H9 (cell line): Measurements from ENCODE around the gene RNPEPL1. TPM values are rescaled to one million over a fixed set of nuclear protein-coding genes. Genes with fewer than 3 reads are reported as not detected.

Experiments
- DNase-seq: peaks from one replicate; pipeline ENCODE4 v3.0.0-alpha.2; 2017
- H2AFZ ChIP-seq: one replicate; pipeline ENCODE4 v1.6.1; 2013; ENCODE audit warnings: mild to moderate bottlenecking, low read length, control low read depth, moderate library complexity
- H2AK5ac ChIP-seq: 2 replicates; pipeline ENCODE4 v1.6.1; 2013; ENCODE audit warnings: low read length, control low read depth, mixed read lengths; ENCODE audit not compliant: insufficient read length
- H2BK120ac ChIP-seq: one replicate; pipeline ENCODE4 v1.6.1; 2013; ENCODE audit warnings: low read depth, mild to moderate bottlenecking, low read length, control low read depth, inconsistent platforms; ENCODE audit not compliant: poor library complexity, severe bottlenecking
- H2BK12ac ChIP-seq: 2 replicates; pipeline ENCODE4 v1.6.1; 2013; ENCODE audit warnings: low read length, control low read depth, mixed read lengths, low read depth; ENCODE audit not compliant: insufficient read length
- H2BK15ac ChIP-seq: 2 replicates; pipeline ENCODE4 v1.6.1; 2013; ENCODE audit warnings: low read depth, low read length, control low read depth
- H2BK20ac ChIP-seq: one replicate; pipeline ENCODE4 v1.6.1; 2013; ENCODE audit warnings: low read depth, mild to moderate bottlenecking, low read length, control low read depth, inconsistent platforms; ENCODE audit not compliant: poor library complexity, severe bottlenecking
- H2BK5ac ChIP-seq: 2 replicates; pipeline ENCODE4 v1.6.1; 2013; ENCODE audit warnings: low read length, control low read depth, mixed read lengths; ENCODE audit not compliant: insufficient read length
- H3K14ac ChIP-seq: 2 replicates; pipeline ENCODE4 v1.6.1; 2013; ENCODE audit warnings: low read length, control low read depth; ENCODE audit not compliant: insufficient read depth
- H3K18ac ChIP-seq: 2 replicates; pipeline ENCODE4 v1.6.1; 2013; ENCODE audit warnings: low read depth, mild to moderate bottlenecking, mixed read lengths, low read length, control low read depth; ENCODE audit not compliant: insufficient read length
- H3K23ac ChIP-seq: 2 replicates; pipeline ENCODE4 v1.6.1; 2013; ENCODE audit warnings: low read length, control low read depth, mixed read lengths, low read depth; ENCODE audit not compliant: insufficient read length
- H3K23me2 ChIP-seq: 2 replicates; pipeline ENCODE4 v1.6.1; 2013; ENCODE audit warnings: low read depth, mild to moderate bottlenecking, mixed read lengths, low read length, control low read depth; ENCODE audit not compliant: insufficient read length, poor library complexity, severe bottlenecking
- H3K27ac ChIP-seq: 2 replicates; pipeline ENCODE4 v1.5.1; 2013; ENCODE audit warnings: low read length, control low read depth, mixed read lengths, low read depth; ENCODE audit not compliant: insufficient read length
- H3K27me3 ChIP-seq: 2 replicates; pipeline ENCODE4 v1.6.1; 2013; ENCODE audit warnings: low read length, control low read depth, inconsistent platforms; ENCODE audit not compliant: insufficient read depth
- H3K4ac ChIP-seq: 2 replicates; pipeline ENCODE4 v1.6.1; 2013; ENCODE audit warnings: low read depth, mild to moderate bottlenecking, control low read depth, inconsistent platforms, low read length, moderate library complexity
- H3K4me1 ChIP-seq: 2 replicates; pipeline ENCODE4 v1.6.1; 2013; ENCODE audit warnings: low read length, control low read depth, inconsistent platforms; ENCODE audit not compliant: insufficient read depth
- H3K4me2 ChIP-seq: 2 replicates; pipeline ENCODE4 v1.6.1; 2013; ENCODE audit warnings: low read length, control low read depth, mixed read lengths; ENCODE audit not compliant: insufficient read length, insufficient read depth
- H3K56ac ChIP-seq: 2 replicates; pipeline ENCODE4 v1.6.1; 2013; ENCODE audit warnings: low read depth, mild to moderate bottlenecking, mixed read lengths, low read length, control low read depth; ENCODE audit not compliant: insufficient read length
- H3K79me1 ChIP-seq: 2 replicates; pipeline ENCODE4 v1.6.1; 2013; ENCODE audit warnings: low read depth, mild to moderate bottlenecking, moderate library complexity, low read length, control low read depth, inconsistent platforms; ENCODE audit not compliant: insufficient read depth, poor library complexity, severe bottlenecking
- H3K79me2 ChIP-seq: 2 replicates; pipeline ENCODE4 v1.6.1; 2013; ENCODE audit warnings: low read length, control low read depth, inconsistent platforms; ENCODE audit not compliant: insufficient read depth
- H3K9ac ChIP-seq: 2 replicates; pipeline ENCODE4 v1.6.1; 2013; ENCODE audit warnings: low read length, control low read depth, mixed read lengths; ENCODE audit not compliant: insufficient read length; ENCODE audit errors: extremely low read depth
- H3K9me3 ChIP-seq: one replicate; pipeline ENCODE4 v1.6.1; 2013; ENCODE audit warnings: low read depth, low read length, inconsistent platforms; ENCODE audit not compliant: control insufficient read depth
- H3T11ph ChIP-seq: one replicate; pipeline ENCODE4 v1.6.1; 2013; ENCODE audit warnings: mild to moderate bottlenecking, low read length, control low read depth, inconsistent platforms
- H4K20me1 ChIP-seq: one replicate; pipeline ENCODE4 v1.6.1; 2013; ENCODE audit not compliant: control insufficient read depth, insufficient read length, insufficient read depth
- H4K5ac ChIP-seq: 2 replicates; pipeline ENCODE4 v1.6.1; 2013; ENCODE audit warnings: low read depth, mild to moderate bottlenecking, mixed read lengths, low read length, control low read depth; ENCODE audit not compliant: insufficient read length
- H4K8ac ChIP-seq: replicated peaks from 2 replicates; pipeline ENCODE4 v1.6.1; 2013; ENCODE audit warnings: low read length, control low read depth, mixed read lengths, low read depth; ENCODE audit not compliant: insufficient read length
- H4K91ac ChIP-seq: 2 replicates; pipeline ENCODE4 v1.6.1; 2013; ENCODE audit warnings: low read depth, mild to moderate bottlenecking, moderate library complexity, mixed read lengths, low read length, control low read depth; ENCODE audit not compliant: insufficient read length
- H3K27ac Mint-ChIP-seq, 3 experiments: 2 replicates in 2 of 3; 3 replicates in 1 of 3; pipeline ENCODE4 v1.8.0; 2020 to 2021; ENCODE audit warnings: mixed read lengths in 3 of 3, mild to moderate bottlenecking in 1 of 3, moderate library complexity in 1 of 3
- H3K27me3 Mint-ChIP-seq: 2 replicates; pipeline ENCODE4 v1.8.0; 2021; ENCODE audit warnings: low read depth, mild to moderate bottlenecking, moderate library complexity, mixed read lengths
- H3K36me3 Mint-ChIP-seq, 3 experiments: 2 replicates in 2 of 3; 3 replicates in 1 of 3; pipeline ENCODE4 v1.8.0; 2020 to 2021; ENCODE audit warnings: low read depth in 3 of 3, mixed read lengths in 3 of 3; ENCODE audit not compliant: insufficient read depth in 1 of 3
- H3K4me1 Mint-ChIP-seq, 2 experiments: 2 replicates each; pipeline ENCODE4 v1.8.0; 2020; ENCODE audit warnings: mixed read lengths in 2 of 2
- H3K4me3 Mint-ChIP-seq, 2 experiments: 2 replicates in 1 of 2; 3 replicates in 1 of 2; pipeline ENCODE4 v1.8.0; 2020 to 2021; ENCODE audit warnings: mild to moderate bottlenecking in 2 of 2, mixed read lengths in 2 of 2, moderate library complexity in 1 of 2
- H3K9me3 Mint-ChIP-seq, 2 experiments: 2 replicates in 1 of 2; 3 replicates in 1 of 2; pipeline ENCODE4 v1.8.0; 2020; ENCODE audit warnings: mild to moderate bottlenecking in 2 of 2, mixed read lengths in 2 of 2, moderate library complexity in 1 of 2
- CTCF ChIP-seq: fragments of 200-600 bp; sonication (generic); conservative IDR thresholded peaks from 3 replicates; pipeline ENCODE4 v1.8.0; 2021; ENCODE audit warnings: antibody characterized with exemption, mild to moderate bottlenecking
- WGBS: extraction: QIAGEN DNeasy Blood & Tissue Kit; methylation state at CpG from one replicate; pipeline ENCODE4 v1.1.7; 2013; ENCODE audit warnings: missing lambda C conversion rate, low lambda C conversion rate, mixed read lengths; ENCODE audit not compliant: insufficient read length; ENCODE audit errors: extremely low coverage; 5-methylcytosine and 5-hydroxymethylcytosine counted together
- total RNA-seq: library from RNA; stranded (reverse); gene quantifications from 2 replicates; pipeline ENCODE4 v1.2.1, GENCODE V29; 2021

Gene RNPEPL1
- total RNA-seq, 1 experiment from 2014 or later, result 22.5 TPM

- Histone ChIP-seq H3K79me2 (no peaks in the 10 kb centered on the region), H4K5ac (no peak overlapping the region), H4K8ac (no peak overlapping the region), H3K14ac (no peak overlapping the region), H3K27ac (no peak overlapping the region), H3K18ac (no peak overlapping the region), H3K9me3 (no peaks in the 10 kb centered on the region), H2BK5ac (no peak overlapping the region), H2AFZ (no peak overlapping the region), H3K56ac (no peak overlapping the region), H3K4me2 (no peak overlapping the region), H3K4me1 (no peaks in the 10 kb centered on the region), H2AK5ac (no peak overlapping the region), H3K27me3 (no peaks in the 10 kb centered on the region), H3K9ac (no peak overlapping the region), H2BK20ac (no peak overlapping the region), H3K79me1 (no peaks in the 10 kb centered on the region), H2BK120ac (no peak overlapping the region), H2BK12ac (no peak overlapping the region), H3K23ac (no peak overlapping the region), H3K4ac (no peak overlapping the region), H2BK15ac (no peak overlapping the region), H3T11ph (no peak overlapping the region), H3K23me2 (no peaks in the 10 kb centered on the region), H4K91ac (no peak overlapping the region), H4K20me1 (no peaks in the 10 kb centered on the region)
- Mint-ChIP-seq H3K4me3 (no peak overlapping the region), H3K36me3 (peaks cover 0 to 13% (median 0%) of the 10 kb centered on the region in 3 experiments; a peak in 2 of 7 replicates), H3K27me3 (no peaks in the 10 kb centered on the region; the same call in 1 of the 2 replicates), H3K4me1 (no peaks in the 10 kb centered on the region; a peak in 1 of 4 replicates), H3K27ac (no peak overlapping the region), H3K9me3 (no peaks in the 10 kb centered on the region)
- no peak for TF ChIP-seq CTCF
- WGBS, result no CpG with 5 or more reads among the region's 16 CpGs
- no peak for DNase-seq
Measured at GRCh38 chr2:240600451-240600961, 32.2 kb downstream of the RNPEPL1 start.
